ENCODE measurements around the gene PBX2. TPM values are rescaled to one million over a fixed set of nuclear protein-coding genes. Genes with fewer than 3 reads are reported as not detected.

PBX2 gene
- polyA plus RNA-seq, 3 donors: 1.9 to 201 (median 4.0) TPM

GRCh38 chr6:32195652-32195901 is 5.6 kb upstream of the PBX2 start:
- peaks cover 6 to 8% of the 10 kb centered on the region in 2 donors for H3K36me3 Mint-ChIP-seq
- Histone ChIP-seq H3K9ac (ENCODE audit: insufficient read depth, low read length, poor library complexity, severe bottlenecking) (peak overlapping the region; percentile 98), H3K27me3 (ENCODE audit: control insufficient read depth in 2 of 2, insufficient read depth in 2 of 2, low read length in 2 of 2) (no peaks in the 10 kb centered on the region), H3K9me3 (replicated peaks in 1 of 2; ENCODE audit: control insufficient read depth in 1 of 2, insufficient read depth in 1 of 2, low read length in 2 of 2) (no peaks in the 10 kb centered on the region), H4K20me1 (ENCODE audit: insufficient read depth, low read length) (no peaks in the 10 kb centered on the region), H2AFZ (ENCODE audit: insufficient read depth, low read depth, low read length, poor library complexity, severe bottlenecking) (no peak overlapping the region), H3K36me3 (replicated peaks in 1 of 2; ENCODE audit: control insufficient read depth in 1 of 2, insufficient read depth in 2 of 2, low read length in 2 of 2) (peaks cover 0 to 7% of the 10 kb centered on the region in 2 donors), H3K4me3 (replicated peaks in 1 of 3; ENCODE audit: low read depth in 2 of 3, low read length in 3 of 3) (peak overlapping the region in 2 of 3 experiments; percentile 46 to 98), H3K27ac (ENCODE audit: low read depth in 1 of 2, low read length in 2 of 2) (peak overlapping the region; percentile 98 to 99), H3K4me1 (ENCODE audit: control insufficient read depth in 1 of 2, insufficient read depth in 2 of 2, low read length in 2 of 2) (peaks cover 53 to 62% of the 10 kb centered on the region in 2 donors), H3K79me2 (ENCODE audit: insufficient read depth, low read length) (peaks cover 43% of the 10 kb centered on the region), H3K4me2 (replicated peaks; ENCODE audit: extremely low read depth, low read length, poor library complexity, severe bottlenecking) (peak overlapping the region; percentile 90)
- H3K4me3 Mint-ChIP-seq: peak overlapping the region in 1 of 2 donors; percentile 84
- 0% methylated on average over 25 of the region's 25 CpGs for WGBS (ENCODE audit: insufficient coverage)
- peak overlapping the region; percentile 98 to 100 (median 100) for H3K27ac Mint-ChIP-seq
- TF ChIP-seq, protein P1, sequence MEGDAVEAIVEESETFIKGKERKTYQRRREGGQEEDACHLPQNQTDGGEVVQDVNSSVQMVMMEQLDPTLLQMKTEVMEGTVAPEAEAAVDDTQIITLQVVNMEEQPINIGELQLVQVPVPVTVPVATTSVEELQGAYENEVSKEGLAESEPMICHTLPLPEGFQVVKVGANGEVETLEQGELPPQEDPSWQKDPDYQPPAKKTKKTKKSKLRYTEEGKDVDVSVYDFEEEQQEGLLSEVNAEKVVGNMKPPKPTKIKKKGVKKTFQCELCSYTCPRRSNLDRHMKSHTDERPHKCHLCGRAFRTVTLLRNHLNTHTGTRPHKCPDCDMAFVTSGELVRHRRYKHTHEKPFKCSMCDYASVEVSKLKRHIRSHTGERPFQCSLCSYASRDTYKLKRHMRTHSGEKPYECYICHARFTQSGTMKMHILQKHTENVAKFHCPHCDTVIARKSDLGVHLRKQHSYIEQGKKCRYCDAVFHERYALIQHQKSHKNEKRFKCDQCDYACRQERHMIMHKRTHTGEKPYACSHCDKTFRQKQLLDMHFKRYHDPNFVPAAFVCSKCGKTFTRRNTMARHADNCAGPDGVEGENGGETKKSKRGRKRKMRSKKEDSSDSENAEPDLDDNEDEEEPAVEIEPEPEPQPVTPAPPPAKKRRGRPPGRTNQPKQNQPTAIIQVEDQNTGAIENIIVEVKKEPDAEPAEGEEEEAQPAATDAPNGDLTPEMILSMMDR (IDR thresholded peaks at IDR 0.05): no peak
- H3K9me3 Mint-ChIP-seq: peaks cover 0 to 3% (median 0%) of the 10 kb centered on the region in 7 donors
- H3K27me3 Mint-ChIP-seq (ENCODE audit: low read depth in 3 of 3): peaks cover 0 to 10% (median 2%) of the 10 kb centered on the region in 3 donors
- peak; percentile 100 for DNase-seq
- peaks cover 56% of the 10 kb centered on the region for H3K4me1 Mint-ChIP-seq
- intact Hi-C loops (cut with micrococcal nuclease): loop anchor here (1.0 to 5.0 kb wide), 4 partner anchors 17 to 78 kb away; partner anchors contain the start of genes RNF5 (in 2 of the 2) and FKBPL (in 1 of the 2)

DNA sequence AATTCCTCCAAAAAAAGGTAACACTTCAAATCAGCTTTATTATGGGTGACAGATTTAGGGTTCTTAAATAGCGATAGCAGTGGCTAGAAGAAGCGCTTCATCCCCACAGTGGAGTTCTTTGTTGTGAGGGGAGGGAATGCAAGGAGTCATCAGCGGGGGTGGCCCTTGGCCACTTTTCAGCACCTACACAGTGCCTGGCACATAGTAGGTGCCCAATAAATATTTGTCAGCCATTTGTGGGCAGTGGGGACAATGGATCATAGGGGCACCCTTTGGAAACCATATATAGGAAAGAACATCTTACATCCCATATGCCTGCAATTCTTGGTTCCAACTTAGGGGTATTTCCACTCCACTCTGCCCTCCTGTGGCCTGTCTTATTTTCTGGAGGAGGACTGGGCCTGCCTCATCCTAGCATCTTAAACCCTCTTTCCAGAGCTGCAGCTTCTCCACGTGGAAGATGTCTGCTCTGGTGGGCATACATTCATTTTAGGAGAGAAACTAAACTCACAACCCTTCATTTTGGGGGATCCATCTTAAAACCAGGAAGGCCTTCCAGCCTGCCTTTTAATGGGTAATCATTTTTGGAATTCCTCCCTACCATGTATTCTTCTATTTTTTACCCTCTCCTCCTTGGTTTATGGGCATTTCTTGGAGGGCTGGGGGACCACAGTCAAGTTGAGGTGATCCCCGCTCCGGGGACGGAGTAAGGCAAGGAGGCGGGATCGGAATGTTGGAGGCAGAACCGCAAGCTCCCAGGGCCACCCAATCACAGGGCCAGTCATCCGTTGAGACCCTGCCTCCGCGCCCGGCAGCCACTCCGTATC is 5.0 kb upstream of the PBX2 start:
- peak overlapping the region; percentile 95 to 98 for H3K27ac ChIP-seq (ENCODE audit: low read depth in 1 of 2, low read length in 2 of 2)
- peak overlapping the region; percentile 44 to 98 (median 46) for H3K4me3 ChIP-seq (replicated peaks in 1 of 3; ENCODE audit: low read depth in 2 of 3, low read length in 3 of 3)
- Mint-ChIP-seq H3K27ac (peak overlapping the region; percentile 97 to 100 (median 98)), H3K9me3 (peaks cover 0 to 3% (median 0%) of the 10 kb centered on the region in 7 donors), H3K27me3 (ENCODE audit: low read depth in 3 of 3) (peaks cover 0 to 6% (median 2%) of the 10 kb centered on the region in 3 donors), H3K4me1 (peaks cover 56% of the 10 kb centered on the region), H3K4me3 (peak overlapping the region; percentile 84 to 90), H3K36me3 (peaks cover 6 to 13% of the 10 kb centered on the region in 2 donors)
- peak; percentile 52 to 60 (median 52) for DNase-seq
- 0% methylated on average over 11 of the region's 15 CpGs for WGBS (ENCODE audit: insufficient coverage)
- H3K4me1 ChIP-seq (ENCODE audit: control insufficient read depth in 1 of 2, insufficient read depth in 2 of 2, low read length in 2 of 2): peaks cover 53 to 62% of the 10 kb centered on the region in 2 donors
- no peak overlapping the region for H2AFZ ChIP-seq (ENCODE audit: insufficient read depth, low read depth, low read length, poor library complexity, severe bottlenecking)
- peaks cover 48% of the 10 kb centered on the region for H3K79me2 ChIP-seq (ENCODE audit: insufficient read depth, low read length)
- peak overlapping the region; percentile 83 for H3K4me2 ChIP-seq (replicated peaks; ENCODE audit: extremely low read depth, low read length, poor library complexity, severe bottlenecking)
- TF ChIP-seq, protein P1 (IDR thresholded peaks at IDR 0.05): peak; percentile 74
- peak overlapping the region; percentile 54 for H3K9ac ChIP-seq (ENCODE audit: insufficient read depth, low read length, poor library complexity, severe bottlenecking)
- no peaks in the 10 kb centered on the region for H3K9me3 ChIP-seq (replicated peaks in 1 of 2; ENCODE audit: control insufficient read depth in 1 of 2, insufficient read depth in 1 of 2, low read length in 2 of 2)
- H3K27me3 ChIP-seq (ENCODE audit: control insufficient read depth in 2 of 2, insufficient read depth in 2 of 2, low read length in 2 of 2): no peaks in the 10 kb centered on the region
- peaks cover 0 to 7% of the 10 kb centered on the region in 2 donors for H3K36me3 ChIP-seq (replicated peaks in 1 of 2; ENCODE audit: control insufficient read depth in 1 of 2, insufficient read depth in 2 of 2, low read length in 2 of 2)
- intact Hi-C loops (cut with micrococcal nuclease): loop anchor here (1.0 to 5.0 kb wide), 5 partner anchors 16 to 78 kb away; partner anchors contain the start of genes FKBPL (in 2 of the 2) and RNF5 (in 2 of the 2)
- no peaks in the 10 kb centered on the region for H4K20me1 ChIP-seq (ENCODE audit: insufficient read depth, low read length)
